ENCODE data around the gene DNAJA3.
A peak's percentile ranks its signal among the peaks of the same experiment; 100 is the strongest.

Gene DNAJA3

DNA sequence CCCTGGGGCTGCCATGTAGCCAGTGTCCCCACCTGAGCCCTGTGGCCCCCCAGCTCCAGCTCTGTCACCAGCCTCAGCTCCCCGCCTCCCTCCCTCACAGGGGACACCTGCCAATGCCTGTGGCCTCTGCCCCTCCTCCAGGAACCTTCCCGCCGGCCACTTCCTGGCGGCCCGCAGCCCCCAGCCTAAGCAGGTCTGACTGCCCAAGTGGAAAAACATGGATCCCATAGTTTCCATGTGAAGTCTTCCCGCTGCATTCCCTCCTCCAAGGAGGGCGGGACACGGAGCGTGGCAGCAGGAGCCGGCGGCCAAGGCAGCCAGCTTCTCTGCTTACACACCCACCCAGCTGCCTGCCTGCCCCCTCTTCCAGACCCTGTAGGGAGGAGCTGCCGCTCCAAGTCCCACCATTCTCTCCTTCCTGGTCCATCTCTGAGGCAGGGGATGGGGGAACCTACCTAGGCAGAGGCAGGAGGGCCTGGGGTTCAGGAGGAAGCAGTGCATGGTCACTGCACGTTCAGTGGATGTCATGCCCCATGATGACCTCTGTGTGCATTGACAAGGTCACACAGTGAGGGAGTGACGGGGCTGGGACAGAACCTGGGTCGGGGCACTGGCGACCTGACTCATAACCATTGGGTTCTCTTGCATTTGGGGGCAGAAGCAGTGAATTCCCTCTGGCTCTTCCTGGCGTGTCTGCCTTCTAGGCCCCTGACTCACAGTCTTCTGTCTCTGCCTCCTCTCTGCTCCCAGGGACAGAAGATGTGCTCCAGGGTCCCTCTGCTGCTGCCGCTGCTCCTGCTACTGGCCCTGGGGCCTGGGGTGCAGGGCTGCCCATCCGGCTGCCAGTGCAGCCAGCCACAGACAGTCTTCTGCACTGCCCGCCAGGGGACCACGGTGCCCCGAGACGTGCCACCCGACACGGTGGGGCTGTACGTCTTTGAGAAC, 45.3 kb upstream of the DNAJA3 start:
- H3K27ac ChIP-seq: peak overlapping the region; percentile 92 to 98
- DNase-seq (ENCODE audit: low spot score): no peak
- TF ChIP-seq, protein P1, sequence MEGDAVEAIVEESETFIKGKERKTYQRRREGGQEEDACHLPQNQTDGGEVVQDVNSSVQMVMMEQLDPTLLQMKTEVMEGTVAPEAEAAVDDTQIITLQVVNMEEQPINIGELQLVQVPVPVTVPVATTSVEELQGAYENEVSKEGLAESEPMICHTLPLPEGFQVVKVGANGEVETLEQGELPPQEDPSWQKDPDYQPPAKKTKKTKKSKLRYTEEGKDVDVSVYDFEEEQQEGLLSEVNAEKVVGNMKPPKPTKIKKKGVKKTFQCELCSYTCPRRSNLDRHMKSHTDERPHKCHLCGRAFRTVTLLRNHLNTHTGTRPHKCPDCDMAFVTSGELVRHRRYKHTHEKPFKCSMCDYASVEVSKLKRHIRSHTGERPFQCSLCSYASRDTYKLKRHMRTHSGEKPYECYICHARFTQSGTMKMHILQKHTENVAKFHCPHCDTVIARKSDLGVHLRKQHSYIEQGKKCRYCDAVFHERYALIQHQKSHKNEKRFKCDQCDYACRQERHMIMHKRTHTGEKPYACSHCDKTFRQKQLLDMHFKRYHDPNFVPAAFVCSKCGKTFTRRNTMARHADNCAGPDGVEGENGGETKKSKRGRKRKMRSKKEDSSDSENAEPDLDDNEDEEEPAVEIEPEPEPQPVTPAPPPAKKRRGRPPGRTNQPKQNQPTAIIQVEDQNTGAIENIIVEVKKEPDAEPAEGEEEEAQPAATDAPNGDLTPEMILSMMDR (IDR thresholded peaks at IDR 0.05): no peak
- peak overlapping the region; percentile 39 for H3K4me3 ChIP-seq

DNA sequence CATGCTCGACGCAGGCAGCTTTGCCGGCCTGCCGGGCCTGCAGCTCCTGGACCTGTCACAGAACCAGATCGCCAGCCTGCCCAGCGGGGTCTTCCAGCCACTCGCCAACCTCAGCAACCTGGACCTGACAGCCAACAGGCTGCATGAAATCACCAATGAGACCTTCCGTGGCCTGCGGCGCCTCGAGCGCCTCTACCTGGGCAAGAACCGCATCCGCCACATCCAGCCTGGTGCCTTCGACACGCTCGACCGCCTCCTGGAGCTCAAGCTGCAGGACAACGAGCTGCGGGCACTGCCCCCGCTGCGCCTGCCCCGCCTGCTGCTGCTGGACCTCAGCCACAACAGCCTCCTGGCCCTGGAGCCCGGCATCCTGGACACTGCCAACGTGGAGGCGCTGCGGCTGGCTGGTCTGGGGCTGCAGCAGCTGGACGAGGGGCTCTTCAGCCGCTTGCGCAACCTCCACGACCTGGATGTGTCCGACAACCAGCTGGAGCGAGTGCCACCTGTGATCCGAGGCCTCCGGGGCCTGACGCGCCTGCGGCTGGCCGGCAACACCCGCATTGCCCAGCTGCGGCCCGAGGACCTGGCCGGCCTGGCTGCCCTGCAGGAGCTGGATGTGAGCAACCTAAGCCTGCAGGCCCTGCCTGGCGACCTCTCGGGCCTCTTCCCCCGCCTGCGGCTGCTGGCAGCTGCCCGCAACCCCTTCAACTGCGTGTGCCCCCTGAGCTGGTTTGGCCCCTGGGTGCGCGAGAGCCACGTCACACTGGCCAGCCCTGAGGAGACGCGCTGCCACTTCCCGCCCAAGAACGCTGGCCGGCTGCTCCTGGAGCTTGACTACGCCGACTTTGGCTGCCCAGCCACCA, 44.4 kb upstream of the DNAJA3 start:
- peak overlapping the region; percentile 39 for H3K4me3 ChIP-seq
- DNase-seq (ENCODE audit: low spot score): no peak

DNA sequence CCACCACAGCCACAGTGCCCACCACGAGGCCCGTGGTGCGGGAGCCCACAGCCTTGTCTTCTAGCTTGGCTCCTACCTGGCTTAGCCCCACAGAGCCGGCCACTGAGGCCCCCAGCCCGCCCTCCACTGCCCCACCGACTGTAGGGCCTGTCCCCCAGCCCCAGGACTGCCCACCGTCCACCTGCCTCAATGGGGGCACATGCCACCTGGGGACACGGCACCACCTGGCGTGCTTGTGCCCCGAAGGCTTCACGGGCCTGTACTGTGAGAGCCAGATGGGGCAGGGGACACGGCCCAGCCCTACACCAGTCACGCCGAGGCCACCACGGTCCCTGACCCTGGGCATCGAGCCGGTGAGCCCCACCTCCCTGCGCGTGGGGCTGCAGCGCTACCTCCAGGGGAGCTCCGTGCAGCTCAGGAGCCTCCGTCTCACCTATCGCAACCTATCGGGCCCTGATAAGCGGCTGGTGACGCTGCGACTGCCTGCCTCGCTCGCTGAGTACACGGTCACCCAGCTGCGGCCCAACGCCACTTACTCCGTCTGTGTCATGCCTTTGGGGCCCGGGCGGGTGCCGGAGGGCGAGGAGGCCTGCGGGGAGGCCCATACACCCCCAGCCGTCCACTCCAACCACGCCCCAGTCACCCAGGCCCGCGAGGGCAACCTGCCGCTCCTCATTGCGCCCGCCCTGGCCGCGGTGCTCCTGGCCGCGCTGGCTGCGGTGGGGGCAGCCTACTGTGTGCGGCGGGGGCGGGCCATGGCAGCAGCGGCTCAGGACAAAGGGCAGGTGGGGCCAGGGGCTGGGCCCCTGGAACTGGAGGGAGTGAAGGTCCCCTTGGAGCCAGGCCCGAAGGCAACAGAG, 43.5 kb upstream of the DNAJA3 start:
- peak overlapping the region; percentile 39 for H3K4me3 ChIP-seq
- no peak for DNase-seq (ENCODE audit: low spot score)
- H3K27ac ChIP-seq: peak overlapping the region; percentile 92 to 98
- TF ChIP-seq, protein P1 (IDR thresholded peaks at IDR 0.05): no peak

More for the DNA sequence above, 44.4 kb upstream of the DNAJA3 start:
- peak overlapping the region; percentile 92 to 98 for H3K27ac ChIP-seq
- TF ChIP-seq, protein P1 (IDR thresholded peaks at IDR 0.05): no peak

DNA sequence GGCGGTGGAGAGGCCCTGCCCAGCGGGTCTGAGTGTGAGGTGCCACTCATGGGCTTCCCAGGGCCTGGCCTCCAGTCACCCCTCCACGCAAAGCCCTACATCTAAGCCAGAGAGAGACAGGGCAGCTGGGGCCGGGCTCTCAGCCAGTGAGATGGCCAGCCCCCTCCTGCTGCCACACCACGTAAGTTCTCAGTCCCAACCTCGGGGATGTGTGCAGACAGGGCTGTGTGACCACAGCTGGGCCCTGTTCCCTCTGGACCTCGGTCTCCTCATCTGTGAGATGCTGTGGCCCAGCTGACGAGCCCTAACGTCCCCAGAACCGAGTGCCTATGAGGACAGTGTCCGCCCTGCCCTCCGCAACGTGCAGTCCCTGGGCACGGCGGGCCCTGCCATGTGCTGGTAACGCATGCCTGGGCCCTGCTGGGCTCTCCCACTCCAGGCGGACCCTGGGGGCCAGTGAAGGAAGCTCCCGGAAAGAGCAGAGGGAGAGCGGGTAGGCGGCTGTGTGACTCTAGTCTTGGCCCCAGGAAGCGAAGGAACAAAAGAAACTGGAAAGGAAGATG, 42.8 kb upstream of the DNAJA3 start:
- peak overlapping the region; percentile 92 to 98 for H3K27ac ChIP-seq
- no peak for DNase-seq (ENCODE audit: low spot score)
- TF ChIP-seq, protein P1 (IDR thresholded peaks at IDR 0.05): no peak
- no peak overlapping the region for H3K4me3 ChIP-seq

DNA sequence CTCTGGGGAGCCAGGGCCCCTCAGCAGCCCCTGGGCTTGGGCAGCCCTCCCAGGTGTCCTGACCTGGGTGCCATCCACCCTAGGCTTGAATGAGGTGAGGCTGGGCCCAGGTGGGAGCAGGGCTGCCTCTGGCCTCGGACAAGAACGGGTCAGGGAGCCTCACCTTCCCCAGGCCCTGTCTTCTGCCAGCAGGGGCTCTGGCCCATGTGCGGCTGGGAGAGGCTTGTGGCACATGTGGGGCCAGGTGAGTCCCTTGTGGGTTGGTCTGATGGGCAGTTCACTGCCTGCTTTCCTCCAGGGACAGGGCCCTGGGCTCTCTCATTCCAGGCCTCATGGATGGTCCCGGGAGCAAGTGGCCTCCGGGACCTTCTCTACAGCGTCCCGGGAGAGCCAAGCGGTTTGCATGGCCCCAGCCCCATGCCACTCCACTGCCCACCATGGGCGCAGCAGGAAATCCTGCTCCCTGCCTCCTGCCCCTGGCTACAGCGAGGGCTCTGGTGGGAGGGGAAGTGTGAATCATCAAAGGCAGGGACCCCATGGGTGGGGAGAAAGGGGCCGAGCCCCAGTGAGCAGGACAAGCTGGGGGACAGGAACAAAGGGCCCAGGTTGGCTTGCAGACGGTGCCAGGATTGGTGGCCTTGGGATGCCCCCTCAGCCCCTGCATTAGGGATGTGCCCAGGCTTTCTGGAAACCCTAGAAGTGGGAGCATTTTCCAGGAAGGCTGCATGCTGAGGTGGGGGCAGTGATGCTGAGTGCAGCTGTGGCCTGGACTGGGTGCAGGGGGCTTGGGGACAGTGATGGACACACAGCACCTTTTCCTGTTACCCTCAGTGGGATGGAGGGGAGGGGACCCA, 41.9 kb upstream of the DNAJA3 start:
- no peak for DNase-seq (ENCODE audit: low spot score)
- peak overlapping the region; percentile 12 for H3K4me3 ChIP-seq
- H3K27ac ChIP-seq: peak overlapping the region; percentile 94 to 98
- TF ChIP-seq, protein P1 (IDR thresholded peaks at IDR 0.05): no peak
